ENCODE results near the gene RB1.
A peak's percentile ranks its signal among the peaks of the same experiment; 100 is the strongest.

The RB1 gene

DNA sequence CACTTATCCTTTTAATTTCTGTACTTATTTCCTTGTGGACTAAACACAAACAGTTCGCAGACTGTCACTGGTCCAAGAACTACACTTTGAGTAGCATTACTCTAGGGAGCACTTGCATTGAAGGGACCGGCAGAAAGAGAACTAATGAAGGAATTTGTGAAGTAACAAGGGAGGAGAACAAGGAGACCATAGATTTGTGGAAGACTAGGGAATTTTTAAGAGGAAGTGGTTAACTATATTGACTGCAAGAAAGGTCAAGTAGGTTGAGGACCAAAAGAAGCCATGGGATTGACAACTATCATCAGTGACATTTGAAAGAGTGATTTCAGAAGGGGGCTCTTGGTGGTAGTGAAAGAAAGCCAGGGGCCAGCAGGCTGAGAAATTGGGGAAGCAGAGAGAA, 4.0 kb upstream of the RB1 start:
- DNase-seq (ENCODE audit: insufficient read length) (no peak), FAIRE-seq (no peak)
- TF ChIP-seq POLR2AphosphoS5 (IDR thresholded peaks at IDR 0.05; ENCODE audit: low read depth, low read length): no peak

DNA sequence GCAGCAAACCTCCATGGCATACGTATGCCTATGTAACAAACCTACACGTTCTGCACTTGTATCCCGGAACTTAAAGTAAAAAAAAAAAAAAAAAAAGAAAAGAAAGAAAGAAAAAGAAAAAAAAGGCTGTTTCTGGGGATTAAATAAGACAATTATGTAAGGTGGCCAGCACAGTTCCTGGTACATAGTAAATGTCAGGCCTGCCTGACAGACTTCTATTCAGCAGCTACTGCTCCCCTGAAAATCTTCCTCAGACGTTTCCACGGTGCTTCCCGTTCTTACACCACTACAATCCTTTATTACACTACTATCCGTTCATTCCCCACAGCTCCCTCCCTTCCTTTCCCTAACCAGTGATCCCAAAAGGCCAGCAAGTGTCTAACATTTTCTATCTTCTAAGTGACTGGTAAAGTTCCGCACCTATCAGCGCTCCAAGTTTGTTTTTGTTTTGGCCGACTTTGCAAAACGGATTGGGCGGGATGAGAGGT, 636 bp upstream of the RB1 start:
- TF ChIP-seq POLR2AphosphoS5 (IDR thresholded peaks at IDR 0.05; ENCODE audit: low read depth, low read length): no peak
- no peak for TF ChIP-seq TAF1 (IDR thresholded peaks at IDR 0.05; ENCODE audit: borderline replicate concordance, low read depth, low read length)
- TF ChIP-seq POLR2A (IDR thresholded peaks at IDR 0.05; ENCODE audit: low read depth, low read length): no peak
- DNase-seq (ENCODE audit: insufficient read length) (no peak), FAIRE-seq (peak; percentile 64)

- DNase-seq (ENCODE audit: insufficient read length) (peak; percentile 45), FAIRE-seq (peak; percentile 92)
- peak; percentile 60; the same call in 1 of the 2 replicates for TF ChIP-seq TAF1 (IDR thresholded peaks at IDR 0.05; ENCODE audit: borderline replicate concordance, low read depth, low read length)
- TF ChIP-seq POLR2AphosphoS5 (IDR thresholded peaks at IDR 0.05; ENCODE audit: low read depth, low read length): peak; percentile 59; the same call in 1 of the 2 replicates
- TF ChIP-seq POLR2A (IDR thresholded peaks at IDR 0.05; ENCODE audit: low read depth, low read length): peak; percentile 67
Measured at GRCh38 chr13:48304143-48304876, 759 bp downstream of the RB1 start.

DNA sequence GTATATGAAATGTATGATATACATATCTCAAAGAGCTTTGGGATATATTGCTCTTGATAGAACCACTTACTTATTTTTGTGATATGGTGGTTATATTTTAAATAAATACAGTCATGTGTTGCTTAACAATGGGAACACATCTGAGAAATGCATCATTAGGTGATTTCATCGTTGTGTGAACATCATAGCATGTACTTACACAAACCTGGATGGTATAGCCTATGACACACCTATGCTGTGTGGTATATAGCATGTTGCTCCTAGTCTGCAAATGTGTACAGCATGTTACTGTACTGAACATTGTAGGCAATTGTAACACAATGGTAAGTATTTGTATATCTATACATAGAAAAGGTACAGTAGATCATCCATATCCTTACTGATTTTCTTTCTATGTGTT, 7.7 kb downstream of the RB1 start:
- TF ChIP-seq POLR2A (IDR thresholded peaks at IDR 0.05; ENCODE audit: low read depth, low read length): no peak
- no peak for TF ChIP-seq POLR2AphosphoS5 (IDR thresholded peaks at IDR 0.05; ENCODE audit: low read depth, low read length)
- no peak for TF ChIP-seq TAF1 (IDR thresholded peaks at IDR 0.05; ENCODE audit: borderline replicate concordance, low read depth, low read length)
- FAIRE-seq: no peak

GRCh38 chr13:48315969-48316650, 12.6 kb downstream of the RB1 start:
- FAIRE-seq: no peak
- TF ChIP-seq POLR2AphosphoS5 (IDR thresholded peaks at IDR 0.05; ENCODE audit: low read depth, low read length) (no peak), TAF1 (IDR thresholded peaks at IDR 0.05; ENCODE audit: borderline replicate concordance, low read depth, low read length) (no peak)

More for the DNA sequence above, 7.7 kb downstream of the RB1 start:
- no peak for DNase-seq (ENCODE audit: insufficient read length)

GRCh38 chr13:48316826-48317510, 13.4 kb downstream of the RB1 start:
- TF ChIP-seq TAF1 (IDR thresholded peaks at IDR 0.05; ENCODE audit: borderline replicate concordance, low read depth, low read length): no peak
- TF ChIP-seq POLR2A (IDR thresholded peaks at IDR 0.05; ENCODE audit: low read depth, low read length): no peak
- TF ChIP-seq POLR2AphosphoS5 (IDR thresholded peaks at IDR 0.05; ENCODE audit: low read depth, low read length): no peak
- DNase-seq (ENCODE audit: insufficient read length): no peak
- no peak for FAIRE-seq

More at GRCh38 chr13:48315969-48316650, 12.6 kb downstream of the RB1 start:
- DNase-seq (ENCODE audit: insufficient read length): no peak

GRCh38 chr13:48317511-48318376, 14.2 kb downstream of the RB1 start:
- no peak for DNase-seq (ENCODE audit: insufficient read length)
- FAIRE-seq: no peak
- TF ChIP-seq POLR2A (IDR thresholded peaks at IDR 0.05; ENCODE audit: low read depth, low read length) (no peak), TAF1 (IDR thresholded peaks at IDR 0.05; ENCODE audit: borderline replicate concordance, low read depth, low read length) (no peak), POLR2AphosphoS5 (IDR thresholded peaks at IDR 0.05; ENCODE audit: low read depth, low read length) (no peak; the same call in 1 of the 2 replicates)

DNA sequence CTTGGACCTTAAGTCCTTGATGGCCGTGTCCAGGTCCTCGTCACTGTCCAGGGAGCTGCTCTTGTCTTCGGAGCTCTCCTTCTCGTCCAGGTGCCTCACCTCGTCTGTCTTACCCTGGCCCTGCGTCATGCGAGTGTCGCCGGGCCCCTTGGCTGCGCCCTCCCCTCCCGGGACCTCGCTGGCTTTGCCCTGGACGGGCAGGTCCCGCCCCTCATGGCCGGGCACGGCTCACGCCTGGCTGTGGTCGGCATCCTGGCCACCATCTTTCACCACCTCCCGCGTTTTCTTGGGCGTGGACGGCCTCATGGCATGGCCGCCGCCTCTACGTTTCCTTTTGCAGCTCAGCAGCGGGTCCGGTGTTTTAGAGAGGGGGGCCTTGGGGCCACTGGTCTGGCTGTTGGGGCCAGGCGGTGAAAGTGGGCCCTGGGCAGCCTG, 14.8 kb downstream of the RB1 start:
- DNase-seq (ENCODE audit: insufficient read length) (no peak), FAIRE-seq (no peak)
- TF ChIP-seq TAF1 (IDR thresholded peaks at IDR 0.05; ENCODE audit: borderline replicate concordance, low read depth, low read length): no peak

DNA sequence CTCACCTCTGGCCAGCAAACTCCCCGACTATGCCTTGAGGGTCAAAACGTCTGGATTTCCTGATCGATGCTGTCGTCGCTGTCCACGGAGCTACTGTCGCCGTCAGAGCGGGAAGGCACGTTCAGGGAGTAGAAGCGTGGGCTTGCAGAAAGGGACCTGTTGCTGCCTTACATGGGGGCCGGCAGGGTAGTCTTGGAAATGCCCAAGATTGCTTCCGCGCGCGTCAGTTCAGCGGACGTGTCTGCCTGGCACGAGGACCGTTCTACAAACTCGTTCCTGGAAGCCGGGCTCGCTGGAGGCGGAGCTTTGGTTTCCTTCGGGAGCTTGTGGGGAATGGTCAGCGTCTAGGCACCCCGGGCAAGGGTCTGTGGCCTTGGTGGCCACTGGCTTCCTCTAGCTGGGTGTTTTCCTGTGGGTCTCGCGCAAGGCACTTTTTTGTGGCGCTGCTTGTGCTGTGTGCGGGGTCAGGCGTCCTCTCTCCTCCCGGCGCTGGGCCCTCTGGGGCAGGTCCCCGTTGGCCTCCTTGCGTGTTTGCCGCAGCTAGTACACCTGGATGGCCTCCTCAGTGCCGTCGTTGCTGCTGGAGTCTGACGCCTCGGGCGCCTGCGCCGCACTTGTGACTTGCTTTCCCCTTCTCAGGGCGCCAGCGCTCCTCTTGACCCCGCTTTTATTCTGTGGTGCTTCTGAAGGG, 15.4 kb downstream of the RB1 start:
- DNase-seq (ENCODE audit: insufficient read length) (no peak), FAIRE-seq (no peak)
- TF ChIP-seq POLR2A (IDR thresholded peaks at IDR 0.05; ENCODE audit: low read depth, low read length) (no peak), POLR2AphosphoS5 (IDR thresholded peaks at IDR 0.05; ENCODE audit: low read depth, low read length) (no peak), TAF1 (IDR thresholded peaks at IDR 0.05; ENCODE audit: borderline replicate concordance, low read depth, low read length) (no peak)

GRCh38 chr13:48319531-48320398, 16.2 kb downstream of the RB1 start:
- no peak for DNase-seq (ENCODE audit: insufficient read length)
- TF ChIP-seq TAF1 (IDR thresholded peaks at IDR 0.05; ENCODE audit: borderline replicate concordance, low read depth, low read length): no peak
- no peak for TF ChIP-seq POLR2AphosphoS5 (IDR thresholded peaks at IDR 0.05; ENCODE audit: low read depth, low read length)
- TF ChIP-seq POLR2A (IDR thresholded peaks at IDR 0.05; ENCODE audit: low read depth, low read length): no peak
- peak; percentile 9 for FAIRE-seq

Measured in GM12892 (cell line).